Tibial nerve (tissue), 4 donors: ENCODE results near the gene MALRD1. TPM values are rescaled to one million over a fixed set of nuclear protein-coding genes. Genes with fewer than 3 reads are reported as not detected.

Source experiments
- DNase-seq, 2 donors: peaks; one replicate each; pipeline ENCODE4 v3.0.0-alpha.2; 2019; ENCODE audit warnings: low spot score in 2 of 2
- H3K27ac ChIP-seq, 4 donors: fragments of 200-600 bp; sonication (generic) in 3 of 4; one replicate each; pipeline ENCODE4 v1.5.1; 2017 to 2019; ENCODE audit warnings: mild to moderate bottlenecking in 1 of 4
- H3K27me3 ChIP-seq, 2 donors: fragments of 200-600 bp; sonication (generic) in 1 of 2; one replicate each; pipeline versions ENCODE4 v1.5.1 to v1.6.0; 2017 to 2019
- H3K36me3 ChIP-seq, 3 donors: fragments of 200-600 bp; sonication (generic); one replicate each; pipeline ENCODE4 v1.5.1; 2018 to 2019
- H3K4me1 ChIP-seq, 4 donors: fragments of 200-600 bp; sonication (generic) in 3 of 4; one replicate each; pipeline ENCODE4 v1.5.1; 2017 to 2019
- H3K4me3 ChIP-seq, 4 donors: fragments of 200-600 bp; sonication (generic) in 3 of 4; one replicate each; pipeline ENCODE4 v1.5.1; 2017 to 2019; ENCODE audit warnings: mild to moderate bottlenecking in 1 of 4, moderate library complexity in 1 of 4
- H3K9me3 ChIP-seq, 4 donors: fragments of 200-600 bp; sonication (generic) in 3 of 4; one replicate each; pipeline ENCODE4 v1.5.1; 2017 to 2019
- CTCF ChIP-seq, 5 experiments: fragments of 200-600 bp in 3 of 5; fragments of 450-650 bp in 2 of 5; sonication (generic) in 3 of 5; IDR thresholded peaks; one replicate each; pipeline ENCODE4 v1.5.1; 2016 to 2019; ENCODE audit warnings: antibody characterized with exemption in 5 of 5, mild to moderate bottlenecking in 3 of 5, moderate library complexity in 2 of 5
- EP300 ChIP-seq, 2 donors: sonication (generic); formaldehyde crosslinking; IDR thresholded peaks; one replicate each; pipeline ENCODE4 v1.6.1; 2017; ENCODE audit warnings: antibody characterized with exemption in 2 of 2, mild to moderate bottlenecking in 1 of 2
- POLR2A ChIP-seq, 2 donors: fragments of 450-650 bp; IDR thresholded peaks; one replicate each; pipeline ENCODE4 v1.6.1; 2017; ENCODE audit warnings: antibody characterized with exemption in 2 of 2, mild to moderate bottlenecking in 2 of 2, moderate library complexity in 2 of 2
- WGBS, 2 donors: methylation state at CpG; one replicate each; pipeline ENCODE4 v1.1.5; 2018; 5-methylcytosine and 5-hydroxymethylcytosine counted together
- total RNA-seq, 4 donors: library from RNA; depleted of rRNA; stranded (reverse); fragments of >200 nt; gene quantifications; one replicate each; pipeline ENCODE4 v1.1.0, GENCODE V29; 2016

Gene MALRD1
- total RNA-seq, 4 donors from 2014 or later = 1.3 to 5.4 (median 3.6) TPM; not detected in 1

GRCh38 chr10:19302117-19302516 lies 253.5 kb downstream of the MALRD1 start:
- H3K4me3 ChIP-seq = no peak overlapping the region
- no peaks in the 10 kb centered on the region for H3K9me3 ChIP-seq
- no peaks in the 10 kb centered on the region for H3K4me1 ChIP-seq
- no peaks in the 10 kb centered on the region for H3K36me3 ChIP-seq
- H3K27ac ChIP-seq = no peak overlapping the region
- TF ChIP-seq POLR2A (IDR thresholded peaks at IDR 0.05) (no peak), EP300 (IDR thresholded peaks at IDR 0.05) (no peak), CTCF (IDR thresholded peaks at IDR 0.05) (no peak)
- H3K27me3 ChIP-seq = peaks cover 0 to 2% of the 10 kb centered on the region in 2 donors
- DNase-seq = no peak
- 84 to 90% methylated on average over 4 of the region's 4 CpGs for WGBS, 2 donors

GRCh38 chr10:19310066-19310465 lies 261.5 kb downstream of the MALRD1 start:
- 28 to 31% methylated on average over 5 of the region's 5 CpGs for WGBS, 2 donors
- H3K4me1 ChIP-seq = no peaks in the 10 kb centered on the region
- no peak overlapping the region for H3K27ac ChIP-seq
- no peak overlapping the region for H3K4me3 ChIP-seq
- no peaks in the 10 kb centered on the region for H3K9me3 ChIP-seq
- no peaks in the 10 kb centered on the region for H3K36me3 ChIP-seq
- H3K27me3 ChIP-seq = no peaks in the 10 kb centered on the region
- DNase-seq = no peak
- TF ChIP-seq CTCF (IDR thresholded peaks at IDR 0.05) (no peak), EP300 (IDR thresholded peaks at IDR 0.05) (no peak), POLR2A (IDR thresholded peaks at IDR 0.05) (no peak)

GRCh38 chr10:19316204-19316870 lies 267.7 kb downstream of the MALRD1 start:
- no peaks in the 10 kb centered on the region for H3K4me1 ChIP-seq
- 90 to 93% methylated on average over 3 of the region's 3 CpGs for WGBS, 2 donors
- TF ChIP-seq POLR2A (IDR thresholded peaks at IDR 0.05) = no peak

GRCh38 chr10:19317952-19318351 lies 269.4 kb downstream of the MALRD1 start:
- WGBS, 2 donors = 87 to 95% methylated on average over 1 of the region's 1 CpG
- Histone ChIP-seq H3K36me3 (no peaks in the 10 kb centered on the region), H3K27me3 (no peaks in the 10 kb centered on the region)

More at GRCh38 chr10:19316204-19316870, 267.7 kb downstream of the MALRD1 start:
- no peaks in the 10 kb centered on the region for H3K27me3 ChIP-seq
- H3K4me3 ChIP-seq = no peak overlapping the region
- H3K9me3 ChIP-seq = no peaks in the 10 kb centered on the region
- no peak for DNase-seq
- H3K36me3 ChIP-seq = no peaks in the 10 kb centered on the region
- no peak overlapping the region for H3K27ac ChIP-seq

GRCh38 chr10:19325581-19325980 lies 277.0 kb downstream of the MALRD1 start:
- Histone ChIP-seq H3K27ac (no peak overlapping the region), H3K4me1 (no peaks in the 10 kb centered on the region), H3K27me3 (no peaks in the 10 kb centered on the region), H3K4me3 (no peak overlapping the region), H3K9me3 (no peaks in the 10 kb centered on the region), H3K36me3 (no peaks in the 10 kb centered on the region)
- no peak for TF ChIP-seq POLR2A (IDR thresholded peaks at IDR 0.05)
- DNase-seq = no peak
- 76 to 78% methylated on average over 4 of the region's 4 CpGs for WGBS, 2 donors

More at GRCh38 chr10:19317952-19318351, 269.4 kb downstream of the MALRD1 start:
- Histone ChIP-seq H3K4me1 (no peaks in the 10 kb centered on the region), H3K27ac (no peak overlapping the region), H3K9me3 (no peaks in the 10 kb centered on the region), H3K4me3 (no peak overlapping the region)
- TF ChIP-seq CTCF (IDR thresholded peaks at IDR 0.05) (no peak), POLR2A (IDR thresholded peaks at IDR 0.05) (no peak), EP300 (IDR thresholded peaks at IDR 0.05) (no peak)
- DNase-seq = no peak

GRCh38 chr10:19328582-19328981 lies 280.0 kb downstream of the MALRD1 start:
- H3K27me3 ChIP-seq = no peaks in the 10 kb centered on the region
- WGBS, 2 donors = 90 to 95% methylated on average over 2 of the region's 2 CpGs
- no peaks in the 10 kb centered on the region for H3K9me3 ChIP-seq
- TF ChIP-seq CTCF (IDR thresholded peaks at IDR 0.05) = no peak
- no peak for TF ChIP-seq EP300 (IDR thresholded peaks at IDR 0.05)
- no peak for TF ChIP-seq POLR2A (IDR thresholded peaks at IDR 0.05)
- no peak for DNase-seq
- H3K4me3 ChIP-seq = no peak overlapping the region
- H3K36me3 ChIP-seq = no peaks in the 10 kb centered on the region
- H3K27ac ChIP-seq = no peak overlapping the region
- no peaks in the 10 kb centered on the region for H3K4me1 ChIP-seq
